HG03520 (cell line): Measurements from ENCODE around the gene TAS2R8.

Experiments used
- ATAC-seq: cut with Tn5 transposase; IDR thresholded peaks from one replicate; pipeline ENCODE4 v1.9.1; 2021; ENCODE audit warnings: mild to moderate bottlenecking, moderate library complexity; ENCODE audit not compliant: unreplicated experiment

The TAS2R8 gene

GRCh38 chr12:10756194-10756593, 50.9 kb downstream of the TAS2R8 start:
- ATAC-seq = no peak
